GM19023 (cell line): ENCODE results near the gene PALLD.

Experiments
- ATAC-seq: cut with Tn5 transposase; IDR thresholded peaks from one replicate; pipeline ENCODE4 v1.9.1; 2021; ENCODE audit warnings: mild to moderate bottlenecking, moderate library complexity; ENCODE audit not compliant: unreplicated experiment

PALLD gene

GRCh38 chr4:168553714-168554370 lies 57.0 kb downstream of the PALLD start:
- no peak for ATAC-seq

DNA sequence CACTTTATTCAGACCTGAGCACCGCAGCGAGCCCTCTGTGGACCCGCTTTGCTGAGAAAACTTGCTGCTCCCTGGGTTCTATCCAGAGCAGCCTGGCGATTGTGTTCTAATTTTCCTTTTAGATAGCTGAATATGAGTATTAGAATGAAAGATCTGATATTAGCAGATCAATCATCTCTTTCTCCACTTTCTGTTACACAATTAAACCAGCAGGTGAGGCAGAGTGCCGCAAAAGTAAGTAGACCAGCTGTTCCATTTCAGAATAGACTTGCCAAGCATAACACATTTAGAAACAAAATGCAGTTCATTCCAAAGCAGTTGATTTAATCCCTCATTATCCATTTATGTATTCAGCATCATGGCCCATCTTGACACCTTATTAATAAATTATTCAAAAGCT lies 58.6 kb downstream of the PALLD start:
- ATAC-seq = no peak

- ATAC-seq = no peak
Measured at GRCh38 chr4:168557658-168558057, 60.8 kb downstream of the PALLD start.

DNA sequence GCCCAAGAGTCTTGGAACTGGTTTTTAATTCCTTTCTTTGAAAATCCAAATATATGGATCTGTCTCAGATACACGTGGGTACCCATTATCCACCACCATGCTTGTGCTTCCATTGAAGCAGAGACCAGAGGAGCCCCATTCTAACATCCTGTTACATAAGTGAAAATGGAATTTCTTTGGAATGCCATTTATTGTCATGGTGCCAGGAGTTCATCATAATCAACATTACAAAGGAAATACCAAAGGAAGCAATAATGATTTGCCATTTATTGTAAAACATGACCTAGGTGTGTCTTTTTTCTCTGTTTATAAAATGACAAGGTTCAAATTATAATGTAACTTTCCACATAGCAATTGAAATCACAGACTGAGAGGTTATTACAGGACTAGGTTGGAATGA lies 61.7 kb downstream of the PALLD start:
- no peak for ATAC-seq

DNA sequence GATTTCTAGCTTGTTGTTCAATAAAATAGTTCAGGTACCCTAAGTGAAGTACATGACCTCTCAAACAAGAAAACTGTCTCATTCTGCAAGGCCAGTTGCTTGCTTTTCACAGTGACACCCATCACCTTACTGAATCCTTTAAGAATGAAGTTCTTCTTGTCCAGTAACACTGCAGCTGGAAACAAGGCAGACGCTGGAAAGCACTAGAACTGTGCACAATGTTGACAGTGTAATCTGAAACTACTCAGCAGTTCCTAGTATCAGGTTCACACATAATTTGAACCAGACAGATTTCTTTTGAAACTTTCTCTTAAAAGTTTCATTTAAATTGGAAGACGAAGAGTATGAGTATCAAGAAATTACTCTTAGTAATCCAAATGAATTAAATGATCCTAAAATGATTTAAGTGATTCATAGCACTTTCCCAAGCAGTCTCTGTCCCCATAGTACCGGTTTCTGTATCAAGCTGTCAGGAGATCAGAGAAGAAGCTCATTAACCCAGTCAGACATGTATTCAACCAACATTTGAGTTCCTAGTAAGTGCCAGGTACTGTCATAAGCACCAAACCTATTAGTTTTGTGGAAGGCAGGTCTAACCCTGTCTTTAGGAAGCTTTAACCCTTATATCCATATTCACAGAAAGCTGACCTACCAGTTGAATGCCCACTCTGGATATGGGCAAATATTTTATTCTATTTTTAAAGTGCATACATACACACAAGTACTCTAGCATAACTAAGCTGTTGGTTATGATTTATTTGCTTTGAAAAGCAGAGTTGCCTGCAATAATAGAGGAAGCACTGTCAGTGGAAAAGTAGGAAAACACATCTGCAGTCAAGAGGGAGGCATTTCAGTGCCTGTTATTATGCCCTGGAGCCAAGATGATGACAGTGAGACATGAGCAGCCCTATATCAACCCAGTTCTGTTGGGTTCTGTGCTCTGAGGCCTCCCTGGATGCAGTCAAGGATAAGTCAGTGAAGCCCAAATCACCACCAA lies 63.6 kb downstream of the PALLD start:
- ATAC-seq = no peak

- no peak for ATAC-seq
Measured at GRCh38 chr4:168562041-168562571, 65.3 kb downstream of the PALLD start.

DNA sequence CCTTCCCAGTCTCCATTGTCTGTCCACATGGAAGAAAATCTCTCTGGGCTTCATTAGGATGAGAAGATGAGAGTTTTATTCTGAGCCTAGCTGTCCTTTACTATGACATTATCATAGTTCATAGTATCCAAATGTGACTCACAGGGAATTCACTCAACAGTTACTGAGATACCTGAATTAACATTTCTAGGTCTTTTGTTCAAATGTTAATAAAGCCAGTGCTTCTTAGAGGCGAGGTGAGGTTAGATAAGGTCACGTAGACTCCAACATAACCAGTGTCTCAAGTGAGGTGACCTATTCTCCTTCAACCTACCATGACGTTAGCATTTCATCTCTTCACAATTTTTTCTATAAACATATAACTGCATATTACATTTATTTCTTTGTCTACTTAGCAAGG lies 67.2 kb downstream of the PALLD start:
- no peak for ATAC-seq

GRCh38 chr4:168565130-168565529 lies 68.3 kb downstream of the PALLD start:
- no peak for ATAC-seq

DNA sequence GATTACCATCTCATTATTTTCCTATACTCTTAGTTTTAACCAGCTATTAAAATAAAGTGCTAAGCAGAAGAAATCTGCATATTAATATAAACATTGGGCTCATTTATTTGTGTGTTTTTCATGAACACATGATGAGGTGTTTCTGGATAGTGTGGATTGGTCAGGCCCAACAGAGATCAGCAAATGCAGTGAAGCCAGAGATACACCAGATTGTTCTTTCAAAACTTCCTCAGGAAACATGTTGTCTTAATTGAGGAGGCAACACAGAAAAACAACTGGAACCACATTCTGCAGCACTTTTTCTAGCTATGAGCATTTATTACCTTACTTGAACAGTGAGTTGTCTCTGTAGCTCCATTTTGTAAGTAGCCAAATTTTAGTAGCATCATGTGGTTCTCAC lies 69.9 kb downstream of the PALLD start:
- ATAC-seq = no peak

- ATAC-seq = no peak
Measured at GRCh38 chr4:168569066-168569930, 72.4 kb downstream of the PALLD start.

DNA sequence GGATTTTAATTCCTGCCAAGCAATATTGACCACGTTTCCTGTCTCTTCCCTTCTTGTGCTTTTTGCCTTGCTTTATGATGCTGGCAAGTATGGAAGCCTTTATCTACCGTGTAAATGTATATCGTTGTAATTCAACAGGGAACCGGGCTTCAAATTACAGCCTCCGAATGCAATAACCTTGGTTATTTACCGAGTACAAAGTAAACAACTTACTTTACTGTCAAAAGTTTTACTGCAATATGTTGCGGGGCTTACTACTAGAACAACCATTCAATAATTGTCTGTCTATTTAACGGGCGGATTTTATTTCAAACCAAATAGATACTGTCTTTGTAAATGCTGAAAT lies 73.1 kb downstream of the PALLD start:
- ATAC-seq = no peak

GRCh38 chr4:168570466-168570865 lies 73.6 kb downstream of the PALLD start:
- ATAC-seq = no peak

GRCh38 chr4:168572002-168572401 lies 75.2 kb downstream of the PALLD start:
- ATAC-seq = no peak

GRCh38 chr4:168573870-168574269 lies 77.0 kb downstream of the PALLD start:
- no peak for ATAC-seq

DNA sequence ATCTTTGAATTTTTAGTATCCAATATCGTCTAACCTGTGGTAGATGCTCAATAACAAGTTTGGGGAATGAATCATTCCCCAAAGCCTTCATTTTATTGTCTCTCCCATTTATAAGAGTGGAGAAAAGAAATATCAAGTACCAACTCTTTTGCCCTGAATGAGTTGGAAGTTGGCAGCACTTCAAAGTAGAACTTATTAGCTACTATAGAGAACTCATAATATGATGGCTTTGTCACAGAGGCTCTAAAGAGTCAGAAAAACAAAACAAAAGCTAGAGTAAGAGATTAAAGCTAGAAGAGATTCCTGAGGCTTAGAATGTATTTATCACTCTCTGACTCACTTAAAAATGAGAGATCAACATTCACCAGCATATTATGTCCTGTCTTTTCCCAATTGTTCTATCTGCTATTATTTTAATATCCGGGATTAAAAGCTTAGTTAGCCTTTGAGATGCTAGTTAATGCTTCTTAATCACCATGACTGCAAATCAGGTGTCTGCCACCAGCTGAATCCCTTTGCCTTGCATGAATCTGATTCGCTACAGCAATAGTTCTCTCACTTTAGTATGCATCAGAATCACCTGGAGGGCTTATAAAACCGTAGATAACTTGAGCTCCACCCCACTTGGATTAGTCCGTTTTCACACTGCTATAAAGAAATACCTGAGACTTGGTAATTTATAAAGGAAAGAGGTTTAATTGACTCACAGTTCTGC lies 77.9 kb downstream of the PALLD start:
- no peak for ATAC-seq

DNA sequence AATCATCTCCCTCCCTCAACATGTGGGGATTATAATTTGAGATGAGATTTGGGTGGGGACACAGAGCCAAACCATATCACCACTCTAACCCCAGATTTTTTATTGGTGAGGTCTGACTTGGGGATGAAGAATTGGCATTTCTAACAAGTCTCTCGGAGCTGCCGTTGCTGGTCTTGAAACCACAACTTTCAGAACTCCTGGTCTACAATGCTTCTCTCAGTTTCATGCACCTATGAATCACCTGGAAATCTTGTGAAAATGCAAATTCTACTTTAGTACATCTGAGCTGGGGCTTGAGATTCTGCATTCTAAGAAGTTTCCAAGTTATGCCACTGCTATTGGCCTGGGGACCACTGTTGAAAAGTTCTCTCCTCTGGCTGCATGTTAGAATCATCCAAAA lies 78.6 kb downstream of the PALLD start:
- ATAC-seq = no peak

DNA sequence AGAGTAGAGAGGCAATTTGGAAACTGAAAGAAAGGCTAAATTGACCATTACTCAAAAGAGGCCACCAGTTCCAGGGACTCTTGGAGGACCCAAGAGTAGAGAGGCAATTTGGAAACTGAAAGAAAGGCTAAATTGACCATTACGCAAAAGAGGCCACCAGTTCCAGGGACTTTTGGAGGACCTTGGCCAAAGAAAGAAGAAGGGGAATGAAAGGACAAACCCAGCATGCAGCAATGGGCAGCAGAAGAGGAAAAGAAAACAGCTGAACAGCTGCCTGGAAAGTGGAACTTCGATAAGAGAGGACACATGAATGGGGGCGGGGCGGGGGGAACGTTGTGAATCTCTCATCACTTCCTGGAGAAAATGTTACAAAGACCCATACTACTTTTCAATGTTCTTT lies 80.8 kb downstream of the PALLD start:
- ATAC-seq = no peak

DNA sequence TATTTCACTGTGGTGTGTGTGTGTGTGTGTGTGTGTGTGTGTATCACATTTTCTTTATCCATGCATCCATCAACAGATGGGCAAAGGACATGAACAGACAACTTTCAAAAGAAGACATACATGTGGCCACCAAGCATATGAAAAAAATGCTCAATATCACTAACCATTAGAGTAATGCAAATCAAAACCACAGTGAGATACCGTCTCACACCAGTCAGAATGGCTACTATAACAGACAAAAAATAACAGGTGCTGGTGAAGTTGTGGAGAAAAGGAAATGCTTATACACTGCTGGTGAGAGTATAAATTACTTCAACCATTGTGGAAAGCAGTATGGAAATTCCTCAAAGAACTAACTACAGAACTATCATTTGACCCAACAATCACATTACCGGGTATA lies 83.4 kb downstream of the PALLD start:
- ATAC-seq = no peak

- no peak for ATAC-seq
Measured at GRCh38 chr4:168584321-168584771, 87.5 kb downstream of the PALLD start.
